ENCODE data around the gene SLC8B1.
"Not testable (repeated sequence)": the region's sequence is repeated elsewhere in the genome, so short reads cannot be mapped to it uniquely, and the experiment has no call there.

The SLC8B1 gene

GRCh38 chr12:113354192-113354591, 19.3 kb upstream of the SLC8B1 start:
- not testable (repeated sequence) for DNase-seq

DNA sequence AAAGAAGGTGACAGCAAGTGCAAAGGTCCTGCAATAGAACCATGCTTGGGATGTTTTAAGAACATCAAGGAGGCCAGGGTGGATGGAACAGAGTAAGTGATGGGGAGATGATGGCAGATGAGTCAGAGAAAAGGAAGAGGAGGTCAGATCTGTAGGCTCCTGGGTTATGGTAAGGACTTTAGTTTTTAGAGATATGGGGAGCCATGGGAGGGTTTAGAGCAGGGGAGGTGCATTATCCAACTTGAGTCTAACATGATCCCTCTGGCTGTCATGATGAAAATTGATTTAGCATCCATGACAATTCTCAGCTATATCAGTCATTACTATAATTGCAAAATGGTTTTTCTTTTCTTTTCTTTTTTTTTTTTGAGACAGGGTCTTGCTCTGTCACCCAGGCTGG, 16.2 kb upstream of the SLC8B1 start:
- no peak for DNase-seq

GRCh38 chr12:113348849-113349536, 14.1 kb upstream of the SLC8B1 start:
- DNase-seq: no peak

DNA sequence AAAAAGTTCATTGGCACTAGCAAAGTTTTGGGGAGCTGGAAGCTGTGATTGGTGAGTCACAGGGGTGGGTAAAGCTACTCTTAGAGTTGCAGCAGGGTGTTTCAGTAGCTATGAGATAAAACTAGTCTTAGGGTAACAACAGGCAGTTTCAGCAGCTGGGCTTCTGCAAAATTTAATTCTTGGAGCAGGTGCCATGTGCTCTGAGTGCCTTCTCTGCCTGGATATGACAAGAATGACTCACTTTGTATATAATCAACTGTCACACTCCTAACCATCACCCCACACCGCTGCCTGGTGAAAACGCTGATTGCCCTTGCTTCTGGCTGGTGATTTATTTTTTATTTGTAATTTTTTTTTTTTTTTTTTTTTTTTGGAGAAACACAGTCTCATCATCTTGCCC, 13.0 kb upstream of the SLC8B1 start:
- DNase-seq: no peak

DNA sequence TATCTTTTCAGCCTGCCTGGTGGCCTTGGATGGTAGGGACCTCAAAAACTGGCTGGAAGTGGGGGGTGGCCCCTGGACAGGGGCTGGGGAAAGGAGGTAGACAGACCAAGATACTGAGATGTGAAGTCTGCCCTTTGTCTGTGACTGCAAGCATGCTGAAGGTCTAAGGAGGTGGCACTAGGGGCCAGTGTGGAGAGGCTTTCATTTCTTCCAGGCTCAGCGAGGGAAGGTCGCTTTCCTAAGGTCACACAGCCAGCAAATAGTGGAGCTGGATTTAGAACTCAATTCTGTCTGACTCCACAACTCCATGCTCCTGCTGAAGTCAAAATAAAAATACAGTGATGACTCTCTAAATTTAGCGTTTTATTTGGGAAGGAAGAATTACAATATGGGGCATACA, 12.2 kb upstream of the SLC8B1 start:
- no peak for DNase-seq

DNA sequence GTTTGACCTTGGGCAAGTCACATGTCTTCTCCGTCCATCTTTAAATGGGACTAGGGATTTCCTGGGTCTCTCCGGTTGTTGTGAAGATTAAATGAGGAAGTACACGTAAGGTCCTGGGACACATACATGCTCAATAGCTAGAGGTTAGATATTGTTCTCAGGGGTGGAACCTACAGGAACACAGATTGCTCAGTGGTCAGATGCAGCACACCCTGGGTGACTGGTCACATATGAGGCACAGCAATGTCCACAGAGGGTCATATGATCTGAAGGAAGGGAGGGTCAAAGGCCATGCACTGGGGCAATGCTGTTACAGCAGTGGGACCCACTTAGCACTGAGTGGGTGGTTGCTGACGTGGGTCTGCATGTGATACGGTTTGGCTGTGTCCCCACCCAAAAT, 11.4 kb upstream of the SLC8B1 start:
- DNase-seq: no peak

GRCh38 chr12:113345318-113345717, 10.4 kb upstream of the SLC8B1 start:
- DNase-seq: no peak

DNA sequence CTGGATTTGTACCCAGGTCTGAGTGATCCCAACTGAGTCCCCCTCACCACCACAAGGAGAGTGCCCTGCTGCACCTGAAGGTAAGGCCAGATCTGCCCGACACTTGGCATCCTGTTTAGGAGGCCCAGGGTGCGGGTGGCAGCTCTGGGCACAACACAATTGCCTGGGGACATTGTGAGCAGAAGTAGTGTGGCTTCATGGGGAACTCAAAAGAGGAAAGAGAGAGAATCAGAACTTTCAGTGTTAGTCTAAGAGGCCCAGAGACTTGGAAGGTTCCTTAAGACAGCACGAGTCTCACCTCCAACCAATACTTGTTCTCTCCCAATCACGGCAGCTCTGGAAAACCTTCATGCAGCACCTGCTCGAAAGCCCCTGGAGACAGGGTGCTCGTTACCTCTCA, 6.6 kb upstream of the SLC8B1 start:
- no peak for DNase-seq

GRCh38 chr12:113340061-113340460, 5.2 kb upstream of the SLC8B1 start:
- no peak for DNase-seq

DNA sequence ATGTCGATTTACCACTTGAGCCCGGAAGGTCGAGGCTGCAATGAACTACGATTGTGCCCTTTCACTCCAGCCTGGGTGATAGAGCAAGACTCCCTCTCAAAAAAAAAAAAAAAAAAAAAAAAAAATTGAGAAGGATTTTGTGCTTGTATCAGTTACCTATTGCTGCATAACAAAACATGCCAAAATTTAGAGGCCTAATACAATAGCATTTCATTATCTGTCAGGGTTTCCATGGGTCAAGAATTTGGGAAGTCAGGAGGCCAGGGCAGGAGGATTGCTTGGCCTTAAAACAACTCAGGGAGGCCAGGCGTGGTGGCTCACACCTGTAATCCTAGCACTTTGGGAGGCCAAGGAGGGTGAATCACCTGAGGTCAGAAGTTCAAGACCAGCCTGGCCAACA, 4.6 kb upstream of the SLC8B1 start:
- DNase-seq: no peak

- no peak for DNase-seq
Measured at GRCh38 chr12:113333877-113334785, 778 bp downstream of the SLC8B1 start.

- DNase-seq: no peak
Measured at GRCh38 chr12:113333418-113333750, 1.5 kb downstream of the SLC8B1 start.

GRCh38 chr12:113332688-113333417, 2.1 kb downstream of the SLC8B1 start:
- no peak for DNase-seq

GRCh38 chr12:113330505-113330904, 4.4 kb downstream of the SLC8B1 start:
- DNase-seq: no peak

DNA sequence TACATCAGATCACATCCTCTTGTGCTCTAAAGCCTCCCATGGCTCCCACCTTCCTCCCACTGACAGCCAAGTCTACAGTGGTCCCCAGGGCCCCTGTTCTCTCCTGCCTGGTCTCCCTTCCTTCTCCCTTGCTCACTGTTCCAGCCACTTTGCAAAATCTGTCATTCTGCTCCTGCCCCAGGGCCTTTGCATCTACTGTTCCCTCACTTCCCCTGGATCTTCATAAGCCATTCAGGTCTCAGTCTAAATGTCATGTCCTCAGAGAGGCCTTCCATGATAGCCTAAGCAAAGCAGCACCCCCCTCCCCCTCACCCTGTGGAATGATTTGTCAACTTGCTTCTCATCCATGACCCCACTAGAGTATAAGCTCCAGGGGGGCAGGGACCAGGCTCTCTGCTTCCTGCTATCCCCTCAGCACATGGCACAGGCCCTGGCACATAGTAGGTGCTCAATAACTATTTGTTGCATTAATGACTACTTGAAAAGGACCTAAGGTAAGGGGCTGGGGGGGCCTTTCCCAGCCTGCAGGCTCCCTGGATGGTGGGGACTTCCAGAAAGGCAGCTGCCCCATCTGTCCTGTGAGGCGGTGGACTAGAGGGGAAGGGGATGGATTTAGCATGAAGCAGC, 5.0 kb downstream of the SLC8B1 start:
- no peak for DNase-seq

GRCh38 chr12:113329022-113329790, 5.7 kb downstream of the SLC8B1 start:
- no peak for DNase-seq

DNA sequence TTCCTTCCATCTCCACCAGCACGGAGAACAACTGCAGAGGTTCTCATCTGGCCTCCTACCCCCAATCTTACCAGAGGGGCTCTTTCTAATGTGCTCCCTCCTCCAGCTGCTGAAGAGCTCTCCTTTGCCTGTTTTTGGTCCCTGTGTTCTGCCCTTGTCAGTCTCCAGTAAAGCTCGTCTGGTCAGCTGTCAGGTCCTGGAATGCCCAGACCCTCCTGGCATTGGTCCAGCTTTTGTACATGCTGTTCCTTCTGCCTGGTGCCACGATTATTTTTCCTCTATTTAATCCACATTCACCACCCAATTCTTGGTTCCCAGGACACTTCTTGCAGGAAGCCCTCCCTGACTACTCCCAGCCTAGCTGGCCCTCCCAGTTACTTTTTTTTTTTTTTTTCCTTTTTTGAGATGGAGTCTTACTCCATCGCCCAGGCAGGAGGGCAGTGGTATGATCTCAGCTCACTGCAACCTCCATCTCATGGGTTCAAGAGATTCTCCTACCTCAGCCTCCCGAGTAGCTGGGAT, 6.5 kb downstream of the SLC8B1 start:
- no peak for DNase-seq

- no peak for DNase-seq
Measured at GRCh38 chr12:113326775-113327395, 8.0 kb downstream of the SLC8B1 start.

DNA sequence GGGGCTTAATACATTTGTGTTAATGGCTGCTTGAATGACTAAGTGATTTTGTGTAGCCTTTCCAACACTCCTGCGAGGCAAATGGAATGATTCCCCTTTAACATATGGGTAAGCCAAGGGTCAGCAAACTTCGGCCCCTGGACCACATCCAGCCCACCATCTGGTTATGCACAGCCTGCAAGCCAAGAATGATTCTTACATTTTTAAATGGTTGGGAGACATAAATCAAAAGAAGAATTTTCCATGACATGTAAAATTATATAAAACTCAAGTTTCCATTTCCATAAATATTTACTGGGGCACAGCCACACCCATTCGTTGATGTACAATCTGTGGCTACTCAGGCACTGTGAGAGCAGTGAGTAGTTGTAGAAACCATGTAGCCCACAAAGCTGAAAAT, 9.0 kb downstream of the SLC8B1 start:
- no peak for DNase-seq

DNA sequence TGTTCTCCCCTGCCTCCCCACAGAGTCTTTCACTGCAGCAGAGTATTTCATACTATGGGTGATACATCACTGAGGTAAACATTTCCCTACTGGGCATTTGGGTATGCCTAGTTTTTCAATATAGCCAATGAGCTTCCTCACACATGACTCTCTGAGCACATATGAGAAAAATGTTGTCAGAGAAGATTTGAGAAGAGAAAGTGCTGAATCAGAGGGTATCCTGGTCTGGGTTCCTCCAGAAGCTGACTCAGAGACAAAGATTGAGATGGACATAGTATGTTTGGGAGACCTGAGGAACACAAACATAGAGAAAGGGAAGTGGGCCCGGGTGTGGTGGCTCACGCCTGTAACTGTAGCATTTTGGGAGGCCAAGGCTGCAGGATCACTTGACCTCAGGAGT, 12.6 kb downstream of the SLC8B1 start:
- DNase-seq: no peak

- DNase-seq: no peak
Measured at GRCh38 chr12:113320401-113320800, 14.5 kb downstream of the SLC8B1 start.

Data from stimulated activated naive CD4-positive, alpha-beta T cell treated with Interleukin-2 at 50 U/mL for 16 hours (primary cell).